Stimulated activated CD4-positive, alpha-beta T cell treated with anti-CD3 and anti-CD28 coated beads, Interleukin-12 subunit alpha, Interleukin-12 subunit beta, amount 100 ng/mL, for 48 hours (primary cell): ENCODE measurements around the gene CD93.

ENCODE experiments used
- DNase-seq, 3 donors: peaks; one replicate each; pipeline ENCODE4 v3.0.0-alpha.2; 2020; ENCODE audit warnings: low read depth in 2 of 3, low spot score in 1 of 3

The CD93 gene, protein sequence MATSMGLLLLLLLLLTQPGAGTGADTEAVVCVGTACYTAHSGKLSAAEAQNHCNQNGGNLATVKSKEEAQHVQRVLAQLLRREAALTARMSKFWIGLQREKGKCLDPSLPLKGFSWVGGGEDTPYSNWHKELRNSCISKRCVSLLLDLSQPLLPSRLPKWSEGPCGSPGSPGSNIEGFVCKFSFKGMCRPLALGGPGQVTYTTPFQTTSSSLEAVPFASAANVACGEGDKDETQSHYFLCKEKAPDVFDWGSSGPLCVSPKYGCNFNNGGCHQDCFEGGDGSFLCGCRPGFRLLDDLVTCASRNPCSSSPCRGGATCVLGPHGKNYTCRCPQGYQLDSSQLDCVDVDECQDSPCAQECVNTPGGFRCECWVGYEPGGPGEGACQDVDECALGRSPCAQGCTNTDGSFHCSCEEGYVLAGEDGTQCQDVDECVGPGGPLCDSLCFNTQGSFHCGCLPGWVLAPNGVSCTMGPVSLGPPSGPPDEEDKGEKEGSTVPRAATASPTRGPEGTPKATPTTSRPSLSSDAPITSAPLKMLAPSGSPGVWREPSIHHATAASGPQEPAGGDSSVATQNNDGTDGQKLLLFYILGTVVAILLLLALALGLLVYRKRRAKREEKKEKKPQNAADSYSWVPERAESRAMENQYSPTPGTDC

DNA sequence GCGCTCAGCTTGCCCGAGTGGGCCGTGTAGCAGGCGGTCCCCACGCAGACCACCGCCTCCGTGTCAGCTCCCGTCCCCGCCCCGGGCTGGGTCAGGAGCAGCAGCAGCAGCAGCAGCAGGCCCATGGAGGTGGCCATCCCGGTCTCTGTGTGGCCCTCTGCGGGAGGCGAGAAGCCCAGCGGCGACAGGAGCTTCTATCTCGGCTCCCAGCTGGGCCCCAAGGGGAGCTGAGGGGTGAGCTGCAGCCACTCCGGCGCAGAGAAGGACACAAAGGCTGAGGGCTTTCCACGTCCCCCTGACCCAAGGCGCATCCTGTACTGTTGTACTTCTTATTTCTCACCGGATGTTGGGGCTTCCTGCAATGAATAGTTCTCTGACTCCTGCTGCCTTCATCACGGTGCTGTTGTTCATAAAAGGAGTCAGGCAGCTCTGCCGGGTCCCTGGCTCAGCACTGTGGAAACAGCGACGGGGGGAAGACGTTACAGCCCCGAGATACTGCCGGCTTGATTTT lies at the start of gene CD93:
CD93 (minus strand) TSS at position 269 of the 511 bp plus-strand sequence; CDS start at position 137, 132 bp downstream.
- peak in 1 of 3 donors; percentile 17 for DNase-seq

DNA sequence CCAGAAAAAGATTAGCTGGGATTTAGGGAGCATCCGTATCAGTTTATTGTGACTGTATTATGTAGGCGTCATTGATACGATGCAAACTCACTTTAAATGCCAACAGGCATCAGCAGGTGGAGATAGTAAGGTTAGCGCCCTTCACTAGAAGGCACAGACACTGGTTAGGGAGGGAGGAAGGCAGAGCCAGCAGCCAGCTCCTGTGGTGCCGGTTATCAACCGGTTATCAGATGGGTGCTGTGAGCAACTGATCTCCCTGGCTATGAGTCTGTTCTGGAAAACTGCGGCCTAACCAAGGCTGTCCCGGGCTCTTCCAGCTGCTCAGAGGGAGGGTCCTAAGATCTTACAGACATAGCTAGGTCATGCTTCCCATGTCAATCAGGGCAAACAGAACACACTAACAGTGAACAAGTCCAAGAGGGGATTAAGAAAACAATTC lies 47.5 kb upstream of the CD93 start:
- no peak for DNase-seq

DNA sequence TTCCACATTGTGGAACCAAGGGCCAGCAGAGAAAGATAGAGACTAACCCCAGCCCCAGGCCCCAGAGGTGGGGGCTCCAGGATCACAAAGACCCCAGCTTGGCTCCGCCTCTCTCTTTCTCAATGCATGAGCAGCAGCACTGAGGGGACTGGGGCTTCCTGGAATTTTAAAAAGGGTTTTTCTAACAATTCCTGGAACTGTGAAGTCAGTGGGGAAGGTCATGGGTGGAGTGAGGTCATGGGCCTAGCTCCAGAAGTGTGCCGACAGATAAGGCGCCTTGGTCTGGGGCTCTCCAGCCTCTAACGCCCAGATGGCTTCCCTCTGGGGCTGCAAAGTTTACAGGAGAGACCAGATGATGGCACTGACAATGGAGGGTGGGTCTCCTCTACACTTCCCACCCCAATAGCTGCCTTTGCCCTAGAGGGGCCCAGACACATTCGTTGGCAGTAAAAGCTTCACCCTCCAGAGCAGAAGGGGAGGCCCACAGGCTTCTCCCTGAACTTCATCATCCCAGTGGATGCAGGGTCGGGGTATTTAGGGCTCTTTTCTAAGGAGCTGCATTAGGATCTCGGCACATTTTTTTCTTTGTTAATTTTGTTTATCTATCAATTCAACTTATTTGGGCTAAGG lies 46.9 kb upstream of the CD93 start:
- no peak for DNase-seq

DNA sequence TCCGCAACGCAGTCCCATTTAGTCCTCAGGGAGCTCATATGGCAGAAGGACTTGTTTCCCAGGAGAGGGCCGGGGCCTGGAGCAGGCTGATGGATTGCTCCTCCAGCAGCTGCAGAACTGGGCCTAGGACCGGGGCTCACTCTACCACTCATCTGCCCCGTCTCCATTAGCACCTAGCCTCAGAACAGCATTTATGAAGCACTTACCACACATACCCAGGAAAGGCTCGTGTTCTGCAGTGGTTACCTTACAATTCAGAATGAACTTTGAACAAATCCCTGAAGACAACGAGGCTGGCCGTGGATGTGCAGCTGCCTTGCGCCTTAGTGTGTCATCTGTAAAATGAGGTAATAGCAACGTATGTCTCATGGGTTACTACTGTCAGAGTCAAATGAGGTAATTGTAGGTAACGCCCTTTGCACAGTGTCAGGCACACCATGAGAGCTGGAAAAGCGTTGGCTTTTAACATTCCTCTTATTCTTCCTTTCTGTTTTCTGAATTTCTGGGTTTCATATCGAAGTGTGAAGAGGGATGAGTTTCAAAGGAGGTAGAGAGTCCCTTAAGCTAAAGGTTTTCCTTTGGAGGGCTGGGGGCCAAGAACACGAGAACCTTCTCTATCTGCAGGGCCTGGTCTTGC lies 46.3 kb upstream of the CD93 start:
- DNase-seq = no peak

DNA sequence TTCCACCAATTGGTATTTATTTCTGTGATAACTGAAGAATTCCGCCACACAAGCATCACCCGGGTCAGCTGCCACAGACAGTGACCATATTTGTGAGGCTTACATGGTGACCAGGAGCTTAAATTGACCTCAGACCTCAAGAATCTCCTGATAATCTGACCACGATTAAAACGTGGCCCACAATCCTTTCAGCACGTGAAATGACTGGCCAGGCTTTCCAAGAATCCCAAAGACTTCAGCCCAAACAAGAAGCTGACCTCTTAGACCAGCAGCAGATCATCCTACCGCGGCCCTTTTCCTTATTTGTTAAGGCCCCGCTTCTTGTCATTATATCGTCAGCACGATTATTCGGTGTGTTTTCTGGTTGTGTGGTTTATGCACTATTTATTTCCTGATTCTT lies 45.6 kb upstream of the CD93 start:
- DNase-seq = no peak

DNA sequence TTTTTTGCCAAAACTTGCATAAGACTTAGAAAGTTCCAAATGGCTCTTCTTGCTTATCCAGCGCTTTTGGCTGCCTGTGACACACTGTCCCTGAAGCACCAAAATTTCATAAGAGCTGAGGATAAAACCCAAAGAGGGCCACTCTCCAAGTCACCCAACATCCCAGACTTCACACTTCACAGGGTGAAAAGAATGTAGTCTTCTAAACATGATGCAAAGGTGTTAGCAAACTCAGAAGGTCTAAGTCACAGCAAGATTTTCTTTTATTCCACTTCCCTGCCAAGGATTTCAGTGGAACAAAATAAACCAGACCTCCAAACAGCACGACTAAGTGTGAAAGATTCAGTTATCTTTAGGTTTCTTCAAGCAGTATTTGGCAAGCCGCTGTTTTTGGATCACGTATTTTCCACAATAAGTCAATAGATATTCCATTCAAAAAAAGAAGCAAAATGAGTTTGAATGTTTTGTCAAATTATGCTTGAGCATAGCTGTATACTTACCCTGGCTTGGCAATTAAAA lies 44.6 kb upstream of the CD93 start:
- DNase-seq = no peak

DNA sequence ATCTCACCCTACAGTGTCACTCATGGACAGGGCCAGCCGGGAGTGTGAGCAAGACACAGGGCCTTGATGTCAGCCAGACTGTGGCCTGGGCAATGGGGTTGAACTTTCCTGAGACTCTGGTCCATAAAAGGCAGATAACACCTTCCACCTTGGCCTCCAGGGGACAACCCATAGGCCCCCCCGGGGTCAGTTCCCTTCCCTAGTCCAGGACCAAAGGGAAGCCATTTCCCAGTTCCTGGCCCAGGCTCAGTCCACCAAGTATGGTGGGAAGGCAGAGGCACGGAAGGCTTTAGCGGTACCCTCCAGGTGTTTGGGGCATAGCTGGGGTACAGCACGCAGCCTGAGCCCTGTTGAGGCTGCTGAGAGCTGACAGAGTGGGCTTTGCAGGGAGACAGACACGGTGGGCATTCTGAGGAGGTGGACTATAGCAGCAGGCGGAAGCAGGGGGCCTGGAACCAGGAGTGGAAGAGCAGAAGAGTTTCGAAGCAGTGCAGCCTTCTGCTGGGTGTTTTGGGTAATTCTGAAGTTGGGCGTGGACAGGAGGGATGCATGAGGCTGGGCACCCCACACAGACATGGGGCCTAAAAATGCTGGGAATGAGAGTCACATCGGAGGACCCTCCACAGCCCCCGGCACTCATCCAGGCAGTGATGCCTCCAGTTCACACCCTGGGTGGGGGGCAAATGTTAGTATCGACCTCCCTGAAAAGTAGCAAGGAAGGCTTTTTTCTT lies 43.9 kb upstream of the CD93 start:
- no peak for DNase-seq

DNA sequence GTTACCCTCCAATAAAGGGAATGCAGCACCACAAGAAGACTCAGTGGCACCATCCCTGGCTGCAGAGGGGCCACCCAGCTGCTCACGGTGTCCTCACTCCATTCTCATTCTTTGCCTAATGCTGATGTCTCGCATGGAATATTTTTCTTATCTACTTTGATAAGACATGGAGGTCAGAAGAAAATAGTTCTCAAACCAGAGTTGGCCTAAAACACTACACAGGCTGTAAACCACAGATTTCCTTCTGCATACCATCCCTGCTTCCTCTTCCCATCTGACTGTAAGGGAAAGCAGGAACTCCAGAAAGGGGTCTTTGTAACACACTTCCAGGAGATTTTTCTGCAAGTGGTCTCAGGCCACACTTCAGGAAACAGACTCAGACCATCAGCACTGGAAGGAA lies 43.1 kb upstream of the CD93 start:
- DNase-seq = no peak

DNA sequence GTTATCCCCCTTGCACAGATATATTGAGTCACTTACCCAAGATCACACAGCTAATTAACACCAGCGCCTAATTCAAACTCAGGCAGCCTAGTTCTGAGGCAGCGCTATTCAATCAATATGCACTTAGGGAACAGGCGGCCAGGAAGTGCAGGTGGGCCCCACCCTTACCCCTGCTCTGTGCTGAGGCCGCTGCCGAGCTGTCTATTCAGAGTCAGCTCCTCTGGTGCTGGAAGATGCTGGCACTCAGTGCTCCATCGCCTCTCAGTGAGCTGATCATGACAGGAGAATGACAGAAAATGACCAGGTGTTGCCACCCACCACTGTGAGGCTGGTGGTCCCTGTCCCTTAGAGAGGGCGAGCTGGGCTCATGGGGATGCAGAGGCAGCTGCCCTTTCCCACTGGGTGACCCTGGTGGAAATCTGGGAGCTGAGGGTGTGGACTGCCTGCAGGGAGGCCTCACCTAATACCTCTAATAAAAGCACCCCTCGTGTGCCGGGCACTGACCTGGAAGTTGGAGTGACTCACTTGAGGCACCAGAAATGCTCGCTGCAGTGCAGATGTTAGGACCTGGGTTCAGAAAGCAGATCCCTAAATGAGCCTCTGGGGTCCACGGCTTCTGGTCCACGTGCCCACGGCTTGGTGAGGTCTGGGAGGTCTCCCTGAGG lies 42.5 kb upstream of the CD93 start:
- DNase-seq = no peak

DNA sequence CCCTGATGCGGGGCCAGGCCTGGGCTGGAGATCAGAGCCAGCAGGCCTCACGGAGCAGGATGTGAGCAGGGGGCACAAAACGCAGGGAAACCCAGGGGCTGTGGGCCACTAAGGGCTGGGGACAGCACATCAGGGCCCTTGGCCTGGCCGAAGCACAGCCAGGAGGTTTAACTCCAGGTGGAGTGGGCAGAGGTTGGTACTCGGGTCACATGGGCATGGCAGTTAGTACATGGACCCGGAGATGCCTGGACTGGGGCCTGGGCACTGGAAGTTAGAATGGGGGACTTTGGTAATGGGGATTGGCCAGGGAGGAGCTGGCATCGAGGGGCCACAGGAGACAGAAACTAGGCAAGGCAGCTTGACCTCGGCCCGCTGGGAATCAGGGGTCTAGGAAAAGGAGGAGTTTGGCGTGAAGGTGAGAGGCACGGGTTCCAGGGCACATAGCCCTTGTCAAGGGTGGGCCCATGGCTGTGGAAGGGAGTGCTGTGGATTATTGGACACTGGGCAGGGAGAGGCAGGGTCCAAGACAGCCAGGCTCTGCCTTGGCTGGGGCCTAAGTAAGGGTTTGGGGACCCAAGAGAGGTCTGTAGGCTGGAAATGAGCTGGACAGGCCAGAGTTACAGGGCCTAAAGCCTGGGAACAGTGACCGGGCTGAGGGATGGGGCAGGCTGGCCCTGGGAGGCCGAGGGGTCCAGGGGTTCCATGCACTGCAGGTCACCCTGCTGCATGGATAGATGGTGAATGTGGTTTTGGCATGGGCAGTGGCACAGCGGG lies 41.6 kb upstream of the CD93 start:
- DNase-seq = no peak

DNA sequence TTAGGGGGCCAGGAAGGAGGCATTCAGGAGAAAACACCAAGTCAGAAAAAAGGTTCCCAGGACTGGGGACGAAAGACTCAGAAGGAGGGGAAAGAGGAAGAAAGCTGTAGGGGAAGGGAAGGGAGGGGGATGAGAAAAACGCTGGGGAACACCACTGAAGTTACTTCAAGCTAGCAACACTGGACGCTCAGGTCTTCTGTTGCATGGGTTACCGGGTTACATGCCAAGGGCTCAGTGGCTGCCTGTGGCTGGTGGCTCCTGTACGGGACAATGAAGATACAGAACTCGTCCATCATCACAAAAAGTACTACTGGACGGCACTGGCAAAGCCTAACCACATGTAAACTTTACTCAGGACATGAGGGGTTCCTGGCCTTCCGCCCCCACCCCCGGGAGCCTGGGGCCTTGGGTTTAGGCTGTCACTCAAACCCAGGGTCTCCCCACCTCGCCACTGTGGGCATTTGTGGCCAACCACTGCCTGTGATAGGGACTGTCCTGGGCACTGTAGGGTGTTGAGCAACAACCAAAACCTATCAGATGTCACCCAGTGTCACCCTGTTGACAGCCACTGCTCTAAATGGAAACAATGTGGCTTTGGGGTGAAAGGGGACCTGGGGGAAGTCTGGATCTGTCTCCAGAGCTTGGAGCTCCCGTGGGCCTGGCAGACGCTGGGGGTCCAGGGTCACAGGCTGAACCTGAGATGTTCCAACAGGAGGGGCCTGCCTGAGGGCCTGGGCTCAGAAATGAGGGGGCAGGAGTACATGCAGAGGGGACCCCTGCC lies 40.3 kb upstream of the CD93 start:
- DNase-seq = no peak

DNA sequence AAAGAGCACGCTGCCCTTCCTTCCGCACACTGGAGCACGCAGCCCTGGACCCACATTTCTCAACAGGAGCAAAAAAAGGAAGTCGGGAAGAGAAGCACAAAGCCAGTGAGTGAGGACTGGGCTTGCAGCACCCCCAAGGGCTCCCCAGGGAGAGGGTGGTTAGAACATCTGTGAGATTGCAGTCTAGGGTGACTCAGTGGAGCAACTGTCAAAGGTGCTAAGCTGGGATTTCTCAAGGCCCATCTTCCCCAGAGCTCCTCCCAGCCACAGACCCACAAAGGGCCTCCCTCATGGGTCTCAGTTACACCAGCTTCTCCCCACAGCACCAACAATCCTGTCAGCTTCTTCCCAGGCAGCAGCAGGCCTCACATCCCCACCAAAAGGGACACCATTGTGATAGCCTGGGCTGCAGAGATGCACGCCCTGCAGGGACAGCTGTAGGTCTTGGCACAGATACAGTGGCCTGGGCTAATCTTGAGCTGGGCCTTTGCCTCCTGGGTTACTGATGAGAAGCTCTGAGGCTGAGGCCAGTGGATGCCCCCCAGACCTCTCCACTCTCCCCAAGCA lies 39.6 kb upstream of the CD93 start:
- DNase-seq = no peak

DNA sequence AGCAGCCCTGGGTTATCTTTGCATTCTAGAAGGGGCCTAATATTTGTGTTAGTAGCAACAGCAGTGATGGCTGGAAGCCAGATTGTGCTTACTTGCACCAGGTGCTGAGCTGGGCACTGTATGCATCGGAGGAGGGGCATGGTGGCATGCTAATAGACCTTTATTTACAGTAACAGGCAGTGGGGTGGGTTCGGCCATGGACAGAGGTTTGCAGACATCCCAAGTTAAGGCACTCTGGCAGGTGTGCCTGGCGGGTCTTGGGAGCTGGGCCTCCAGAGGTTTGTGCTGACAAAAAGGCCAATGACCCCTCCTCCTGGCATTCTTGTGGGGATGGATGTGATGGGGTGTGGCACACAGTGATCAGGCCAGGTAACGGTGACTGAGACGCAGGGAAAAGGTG lies 39.0 kb upstream of the CD93 start:
- no peak for DNase-seq

DNA sequence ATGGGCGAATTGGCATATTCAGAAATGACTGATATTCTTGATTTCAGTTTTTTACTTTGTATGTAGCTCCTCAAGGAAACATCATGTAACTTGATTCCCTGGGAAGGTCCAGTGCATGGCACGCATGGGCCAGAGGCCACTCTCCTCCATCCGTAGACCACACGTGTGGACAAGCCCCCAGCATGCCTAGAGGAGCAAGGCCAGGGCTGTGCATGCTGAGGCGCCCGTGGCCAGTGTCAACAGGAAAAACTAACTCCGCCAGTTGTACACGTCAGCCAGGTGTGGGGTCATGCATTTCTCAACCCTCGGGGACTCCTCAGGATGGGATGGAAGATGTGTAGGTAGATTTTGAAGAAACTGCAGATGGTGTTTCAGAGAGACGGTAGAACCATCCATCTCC lies 37.8 kb upstream of the CD93 start:
- DNase-seq = no peak

DNA sequence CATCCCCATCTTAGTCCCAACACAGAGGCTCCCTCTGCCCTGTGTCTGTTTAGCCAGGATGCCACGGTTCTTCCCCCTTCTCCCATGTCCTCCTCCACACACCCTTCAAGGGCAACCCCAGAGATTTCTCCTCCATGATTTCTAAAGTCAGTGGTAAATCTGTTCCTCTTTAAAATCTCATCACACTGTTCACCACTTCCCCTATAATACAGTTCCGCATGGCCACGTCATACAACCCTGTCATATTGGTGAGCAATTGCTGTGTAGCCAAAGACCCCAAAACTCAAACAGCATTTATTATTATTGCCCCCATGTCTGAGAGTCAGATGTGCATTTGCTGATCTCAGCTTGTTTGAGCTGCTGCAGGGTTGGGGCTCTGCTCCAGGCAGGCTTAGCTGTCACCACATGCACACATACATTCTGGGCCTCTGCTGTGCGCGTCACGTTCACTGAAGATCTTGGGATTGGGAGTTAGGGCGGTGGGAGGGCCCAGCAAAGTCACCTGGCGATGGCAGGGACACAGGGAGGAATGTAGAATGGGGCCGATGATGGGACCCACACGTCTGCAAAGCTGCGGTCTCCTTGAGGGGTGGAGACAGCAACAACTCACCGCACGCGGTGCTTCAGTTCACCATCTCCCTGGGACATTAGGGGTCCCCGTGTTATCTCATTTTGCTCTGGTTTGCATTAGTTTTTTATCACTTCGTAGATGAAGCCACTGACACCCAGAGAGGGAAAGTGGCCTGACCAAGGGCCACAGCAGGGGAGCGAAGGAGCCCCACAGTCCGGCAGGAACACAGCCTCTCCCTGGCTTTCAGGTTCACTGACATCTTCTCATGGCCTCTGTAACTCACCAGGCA lies 36.9 kb upstream of the CD93 start:
- DNase-seq = no peak

DNA sequence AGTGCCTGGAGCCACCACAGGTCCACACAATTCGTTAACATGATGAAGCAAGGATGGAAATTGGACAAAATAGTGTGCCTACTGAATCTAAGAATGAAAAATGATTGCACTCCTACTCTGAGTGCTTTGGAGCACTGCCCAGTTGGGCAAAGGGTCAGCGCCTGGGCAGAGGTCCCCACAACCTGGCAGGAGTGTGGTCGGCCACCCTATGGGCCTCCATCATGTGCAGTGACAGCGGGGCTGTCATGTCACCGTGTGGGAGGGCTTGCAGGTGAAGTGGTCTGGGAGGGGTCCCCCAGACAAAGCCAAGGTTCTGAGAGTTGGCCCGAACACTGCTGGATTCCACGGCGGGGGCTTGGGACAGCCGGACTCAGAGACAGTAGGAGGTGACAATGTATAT lies 36.2 kb upstream of the CD93 start:
- no peak for DNase-seq

DNA sequence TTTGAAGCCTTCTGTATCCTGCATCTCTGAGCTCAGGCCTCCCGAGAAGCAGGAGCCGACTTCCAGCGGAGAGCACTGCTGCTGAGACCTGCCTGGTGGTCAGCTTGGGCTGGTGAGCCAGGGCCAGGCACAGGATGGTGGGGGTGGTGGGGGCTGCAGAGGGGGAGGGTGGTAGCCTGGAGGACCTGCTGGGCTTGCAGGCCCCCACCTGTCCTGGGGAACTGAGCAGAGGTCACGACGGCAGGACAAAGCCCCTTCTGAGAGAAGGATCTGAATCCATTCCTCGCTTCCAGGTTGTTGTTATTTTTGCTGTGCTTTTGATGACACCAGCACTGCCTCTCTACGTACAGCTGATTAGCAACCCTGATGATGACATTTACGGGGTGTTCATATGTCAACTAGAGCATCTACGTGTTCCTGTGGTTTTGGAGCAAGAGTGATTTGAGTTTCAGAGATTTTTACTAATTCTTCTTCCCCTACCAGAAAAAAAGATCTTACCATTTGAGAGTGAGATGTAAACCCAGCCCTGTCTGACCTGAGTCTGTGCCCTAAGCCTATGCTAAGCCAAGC lies 35.7 kb upstream of the CD93 start:
- no peak for DNase-seq
